ENCODE data around the gene LTF. TPM values are rescaled to one million over a fixed set of nuclear protein-coding genes. Genes with fewer than 3 reads are reported as not detected.

LTF gene
- total and polyA plus RNA-seq, 2 of the 13 experiments (the other 11 are each of a cell fraction or from before 2014, with no cell fraction given): not detected

- TF ChIP-seq EHMT2 (IDR thresholded peaks at IDR 0.05; ENCODE audit: borderline replicate concordance, low read depth, low read length): no peak
- TF ChIP-seq ZNF652 (CRISPR knock-in tag; IDR thresholded peaks at IDR 0.05; ENCODE audit: borderline replicate concordance, low read depth): no peak
Measured at GRCh38 chr3:46456118-46456517, 8.6 kb downstream of the LTF start (continued).

DNA sequence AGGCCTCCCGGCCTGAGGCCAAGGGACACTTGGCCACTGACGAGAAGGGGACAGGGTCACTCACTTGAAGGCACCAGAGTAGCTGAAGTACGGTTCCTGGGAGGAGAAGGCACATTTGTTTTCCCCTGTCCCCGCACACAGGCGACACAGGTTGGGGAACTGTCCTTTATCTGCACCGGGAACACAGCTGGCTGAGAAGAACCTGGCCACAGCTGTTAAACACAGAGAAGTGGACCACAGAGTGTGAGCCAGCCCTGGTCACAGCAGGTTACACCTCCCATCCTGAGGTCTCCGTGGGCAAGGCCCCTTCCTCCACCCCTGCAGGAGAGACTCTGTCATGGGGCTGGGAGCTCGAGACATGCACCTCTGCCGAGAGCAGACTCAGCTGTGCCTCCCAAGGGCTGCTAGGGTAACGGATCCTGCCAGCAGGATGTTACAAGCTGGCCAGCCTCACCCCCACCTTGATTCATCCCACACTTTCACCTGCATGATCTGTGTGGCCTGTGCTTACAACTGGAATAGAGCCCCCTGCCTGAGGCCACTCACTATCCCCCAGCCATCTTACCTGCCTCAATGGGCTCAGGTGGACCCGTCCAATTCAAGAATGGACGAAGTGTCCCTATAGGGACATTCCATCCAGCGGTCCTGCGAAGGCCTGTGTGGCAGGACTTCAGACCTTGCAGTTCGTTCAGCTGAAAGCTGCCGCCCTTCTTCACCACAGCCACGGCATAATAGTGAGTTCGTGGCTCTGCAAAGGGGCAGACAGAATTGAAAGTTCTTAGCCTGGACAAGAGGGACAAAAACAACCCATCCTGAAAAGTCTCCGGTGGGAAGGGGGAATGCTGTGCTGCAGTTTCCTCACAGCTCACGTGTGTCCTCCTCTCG is 9.2 kb downstream of the LTF start:
- in situ Hi-C loops (cut with HindIII; ENCODE audit: extremely low pct_ligation_motif_present, low pct_unique_long_range_greater_than_20kb): no loop called here

More for the DNA sequence above, 9.2 kb downstream of the LTF start:
- 24% methylated on average over 15 of the region's 21 CpGs for WGBS (ENCODE audit: low lambda C conversion rate)
- no peak for DNase-seq (ENCODE audit: low spot score)
- H3K79me2 ChIP-seq (ENCODE audit: insufficient read depth, low read length): no peaks in the 10 kb centered on the region
- FAIRE-seq: no peak
- H3K9me3 ChIP-seq (ENCODE audit: low read length): 0 out of 2 replicates have a peak, but pooled peaks cover 1% of the 10 kb centered on the region
- H3K4me2 ChIP-seq (ENCODE audit: low read depth, low read length): no peak overlapping the region
- peak; percentile 50 for ATAC-seq
- H3K4me3 ChIP-seq (replicated peaks in 1 of 3; ENCODE audit: insufficient read depth in 1 of 3, low read depth in 2 of 3, low read length in 3 of 3): no peak overlapping the region
- H3K4me1 ChIP-seq (ENCODE audit: insufficient read depth, low read length): no peaks in the 10 kb centered on the region
- H3K27ac ChIP-seq (ENCODE audit: extremely low read length, insufficient read depth, low read length): no peak overlapping the region
- no peak overlapping the region for H3K9ac ChIP-seq (ENCODE audit: insufficient read depth, low read depth, low read length)
- H4K20me1 ChIP-seq (ENCODE audit: insufficient read depth, low read length): no peaks in the 10 kb centered on the region
- ChIA-PET POLR2A (no interaction called here), CTCF (ENCODE audit: low intra/inter-chr PET ratio, low total read pairs) (no interaction called here)
- TF ChIP-seq SMC3 (IDR thresholded peaks at IDR 0.05; ENCODE audit: low read length) (no peak), GLI4 (CRISPR knock-in tag; IDR thresholded peaks at IDR 0.05; ENCODE audit: borderline replicate concordance) (no peak), ZNF10 (CRISPR knock-in tag; IDR thresholded peaks at IDR 0.05; ENCODE audit: borderline replicate concordance, low read depth) (no peak), TRIM24 (CRISPR knock-in tag; IDR thresholded peaks at IDR 0.05) (no peak), CHD4 (IDR thresholded peaks at IDR 0.05; ENCODE audit: borderline replicate concordance, low read length) (no peak), MZF1 (CRISPR knock-in tag; IDR thresholded peaks at IDR 0.05; ENCODE audit: borderline replicate concordance) (no peak), SP140L (CRISPR knock-in tag; IDR thresholded peaks at IDR 0.05; ENCODE audit: borderline replicate concordance) (no peak), ZNF549 (CRISPR knock-in tag; IDR thresholded peaks at IDR 0.05) (no peak), SCMH1 (CRISPR knock-in tag; IDR thresholded peaks at IDR 0.05; ENCODE audit: borderline replicate concordance) (no peak), ZNF468 (CRISPR knock-in tag; IDR thresholded peaks at IDR 0.05) (no peak), HNRNPUL1 (IDR thresholded peaks at IDR 0.05; ENCODE audit: low read depth, low read length) (no peak)
- TF ChIP-seq, protein P1, sequence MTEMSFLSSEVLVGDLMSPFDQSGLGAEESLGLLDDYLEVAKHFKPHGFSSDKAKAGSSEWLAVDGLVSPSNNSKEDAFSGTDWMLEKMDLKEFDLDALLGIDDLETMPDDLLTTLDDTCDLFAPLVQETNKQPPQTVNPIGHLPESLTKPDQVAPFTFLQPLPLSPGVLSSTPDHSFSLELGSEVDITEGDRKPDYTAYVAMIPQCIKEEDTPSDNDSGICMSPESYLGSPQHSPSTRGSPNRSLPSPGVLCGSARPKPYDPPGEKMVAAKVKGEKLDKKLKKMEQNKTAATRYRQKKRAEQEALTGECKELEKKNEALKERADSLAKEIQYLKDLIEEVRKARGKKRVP (CRISPR knock-in tag; IDR thresholded peaks at IDR 0.05): no peak
- intact Hi-C loops (cut with micrococcal nuclease; ENCODE audit: unreplicated experiment): no loop called here
- no TSS peak for BruUV-seq (replicated peaks)
- peaks cover 3 to 19% of the 10 kb centered on the region in 2 experiments; a peak in 3 of 5 replicates for H3K27me3 ChIP-seq (ENCODE audit: control insufficient read depth in 1 of 2, insufficient read depth in 2 of 2, low read length in 2 of 2)
- no peaks in the 10 kb centered on the region for H3K36me3 ChIP-seq (replicated peaks in 1 of 2; ENCODE audit: control insufficient read depth in 1 of 2, insufficient read depth in 2 of 2, low read length in 2 of 2)
- H2AFZ ChIP-seq (ENCODE audit: low read length): no peak overlapping the region

Data from HepG2 (cell line).